Left lobe of liver (tissue), 2 donors: ENCODE results near the gene ME1. TPM values are rescaled to one million over a fixed set of nuclear protein-coding genes. Genes with fewer than 3 reads are reported as not detected.
"Not testable (repeated sequence)": the region's sequence is repeated elsewhere in the genome, so short reads cannot be mapped to it uniquely, and the experiment has no call there.

Experiments
- ATAC-seq: fragments of 200-7000 bp; cut with Tn5 transposase; one replicate; pipeline ENCODE4 v1.9.1; 2020; ENCODE audit warnings: mild to moderate bottlenecking, moderate library complexity
- DNase-seq: peaks from one replicate; pipeline ENCODE4 v3.0.0-alpha.2; 2020; ENCODE audit warnings: low spot score
- total RNA-seq: library from RNA; stranded (reverse); gene quantifications from one replicate; pipeline ENCODE4 v1.2.1, GENCODE V29; 2021
- donor health status: DM: no; HTN: no; CAD: no; lungs with moderate emphysema.
- donor health status: DM: no; HTN: yes; CAD: no.

ME1 gene
- total RNA-seq, 1 donor from 2014 or later, result 13.7 TPM

DNA sequence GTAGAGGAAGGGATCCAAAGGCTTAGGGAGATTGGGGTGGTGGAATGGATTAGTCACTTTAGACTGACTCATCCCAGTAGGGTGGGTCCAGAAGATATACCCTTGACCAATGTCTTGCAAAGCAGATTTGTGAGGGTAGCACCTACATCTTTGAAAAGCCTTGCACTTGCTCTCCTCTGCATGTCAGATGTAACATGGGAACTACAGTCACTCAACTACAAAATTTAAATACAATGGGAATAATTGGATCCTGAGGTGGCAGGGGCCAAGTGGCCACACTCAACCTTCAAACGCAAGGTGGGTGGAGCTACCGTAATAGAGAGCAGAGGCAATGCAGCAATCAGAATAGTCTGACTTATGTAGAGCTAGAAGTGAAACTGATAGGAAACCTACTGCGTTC, 71.2 kb downstream of the ME1 start:
- DNase-seq (no peak), ATAC-seq (no peak)

DNA sequence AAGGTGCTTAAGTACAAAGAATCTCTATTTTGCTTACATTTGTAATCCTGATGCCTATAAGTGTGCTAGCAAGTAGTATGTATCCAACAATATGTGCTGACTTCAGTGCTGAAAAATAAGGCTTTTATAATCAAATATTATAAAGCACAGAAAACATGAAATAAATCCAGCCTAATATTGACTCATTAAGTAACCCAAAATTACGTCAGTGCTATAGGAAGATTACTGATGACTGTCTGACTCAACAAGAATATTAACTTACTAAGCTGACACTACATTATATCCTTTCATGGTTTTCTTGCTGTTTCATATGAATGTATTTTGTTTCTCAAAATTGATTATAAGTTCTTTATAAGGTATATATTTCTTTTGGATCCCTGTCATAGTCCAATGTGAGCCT, 76.1 kb downstream of the ME1 start:
- no peak for DNase-seq
- ATAC-seq, result no peak

DNA sequence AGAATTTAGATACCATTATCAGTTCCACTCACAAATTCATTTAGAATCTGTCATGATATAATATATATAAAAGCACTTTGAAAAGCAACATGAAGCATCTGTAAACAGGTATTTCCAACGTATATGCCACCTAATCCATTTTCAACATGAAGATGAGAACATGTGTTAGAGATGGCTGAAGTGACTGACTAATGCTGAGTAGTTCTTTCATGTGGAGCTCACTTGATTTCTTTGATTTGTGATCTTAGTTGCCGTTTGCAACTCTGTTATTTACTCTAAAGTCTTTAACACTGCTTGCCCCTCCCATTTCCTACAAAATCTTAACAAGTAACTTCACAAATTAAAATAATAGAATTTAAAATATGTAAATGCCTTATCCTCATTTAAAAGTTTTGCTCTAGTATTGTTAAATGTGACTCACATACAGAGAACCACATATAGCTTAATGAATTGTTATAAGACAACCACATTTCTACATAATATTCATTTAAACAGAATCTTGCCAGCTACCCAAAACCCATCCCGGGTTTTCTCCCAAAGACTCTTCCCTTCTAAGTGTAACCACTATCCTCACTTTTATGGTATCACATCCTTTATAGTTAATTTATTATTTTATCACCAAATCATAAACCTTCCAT, 78.3 kb downstream of the ME1 start:
- DNase-seq, result no peak
- no peak for ATAC-seq

DNA sequence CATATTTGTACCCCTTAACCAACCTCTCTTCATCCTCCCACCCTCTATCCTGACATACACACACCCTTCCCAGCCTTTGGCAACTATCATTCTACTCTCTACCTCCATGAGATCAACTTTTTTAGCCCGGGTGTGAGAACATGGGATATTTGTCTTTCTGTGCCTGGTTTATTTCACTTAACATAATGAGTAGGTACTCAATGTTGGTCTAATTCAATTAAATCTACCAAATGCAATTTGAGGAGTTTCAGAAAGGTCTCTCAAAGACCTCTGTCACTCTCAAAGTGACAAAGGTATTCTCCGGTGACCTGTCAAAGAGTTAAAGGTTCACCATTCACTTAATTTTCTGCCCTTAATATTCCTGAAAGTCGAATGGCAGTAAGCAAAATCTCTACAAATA, 87.7 kb downstream of the ME1 start:
- no peak for ATAC-seq

DNA sequence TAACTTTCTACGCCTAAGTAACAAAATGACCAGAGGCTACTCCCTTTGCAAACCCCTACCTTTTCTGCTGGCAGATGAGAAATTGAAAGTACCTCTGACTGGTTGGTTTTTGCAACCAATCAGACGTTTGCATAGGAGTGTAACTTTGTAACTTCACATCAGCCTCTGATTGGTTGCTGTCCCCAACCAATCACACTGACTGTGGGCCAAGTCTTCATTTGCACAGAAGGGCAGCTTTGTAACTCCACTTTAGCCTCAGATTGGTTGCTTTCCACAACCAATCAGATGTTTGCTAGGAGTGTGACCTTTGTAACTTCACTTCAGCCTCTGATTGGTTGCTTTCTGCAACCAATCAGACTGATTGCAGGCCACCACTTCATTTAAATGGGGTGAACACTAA, 89.1 kb downstream of the ME1 start:
- ATAC-seq, result no peak

More for the DNA sequence above, 87.7 kb downstream of the ME1 start:
- DNase-seq, result no peak

DNA sequence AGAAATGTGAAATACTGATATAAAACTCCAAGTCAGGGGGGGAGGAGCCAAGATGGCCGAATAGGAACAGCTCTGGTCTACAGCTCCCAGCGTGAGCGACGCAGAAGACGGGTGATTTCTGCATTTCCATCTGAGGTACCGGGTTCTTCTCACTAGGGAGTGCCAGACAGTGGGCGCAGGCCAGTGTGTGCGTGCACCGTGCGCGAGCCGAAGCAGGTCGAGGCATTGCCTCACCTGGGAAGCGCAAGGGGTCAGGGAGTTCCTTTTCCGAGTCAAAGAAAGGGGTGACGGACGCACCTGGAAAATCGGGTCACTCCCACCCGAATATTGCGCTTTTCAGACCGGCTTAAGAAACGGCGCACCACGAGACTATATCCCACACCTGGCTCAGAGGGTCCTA, 96.9 kb downstream of the ME1 start:
- not testable (repeated sequence) for ATAC-seq, DNase-seq

More for the DNA sequence above, 89.1 kb downstream of the ME1 start:
- DNase-seq, result no peak

DNA sequence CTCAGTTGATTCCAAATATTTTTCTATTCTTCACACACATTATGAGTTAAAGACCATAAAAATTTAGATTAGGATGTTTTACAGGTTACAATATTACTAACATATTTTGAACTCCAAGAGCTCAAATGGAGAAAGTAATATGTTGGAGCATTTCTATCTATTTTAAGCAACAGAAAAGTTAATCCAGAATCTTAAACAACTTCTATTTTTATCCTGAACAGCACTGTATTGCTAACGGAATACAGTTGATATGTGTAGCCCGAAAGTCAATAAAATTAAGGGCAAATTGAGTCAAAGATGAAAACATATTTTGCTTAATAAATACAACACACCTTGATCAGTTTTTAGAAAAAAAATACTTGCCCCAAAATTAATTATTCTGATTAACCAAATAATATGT, 97.4 kb downstream of the ME1 start:
- ATAC-seq (no peak), DNase-seq (no peak)

DNA sequence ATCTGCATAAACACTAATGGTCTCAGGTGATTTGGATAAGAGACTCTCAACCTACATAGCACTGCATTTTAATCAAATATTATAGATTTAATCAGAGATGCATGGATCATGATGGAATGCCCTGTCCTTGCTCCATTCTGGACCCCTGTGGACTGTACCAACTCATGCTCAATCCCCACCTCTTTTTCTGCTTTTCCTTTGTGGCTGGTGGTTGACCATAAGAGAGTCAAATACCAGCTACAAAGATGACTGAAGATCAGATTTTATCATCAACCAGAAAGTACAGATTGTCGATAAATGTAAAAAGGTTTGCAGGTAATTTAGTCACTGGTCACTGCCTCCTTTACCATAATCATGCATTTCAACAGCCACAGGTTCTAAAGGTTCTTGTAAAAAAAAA, 116.2 kb downstream of the ME1 start:
- no peak for ATAC-seq
- DNase-seq, result no peak

DNA sequence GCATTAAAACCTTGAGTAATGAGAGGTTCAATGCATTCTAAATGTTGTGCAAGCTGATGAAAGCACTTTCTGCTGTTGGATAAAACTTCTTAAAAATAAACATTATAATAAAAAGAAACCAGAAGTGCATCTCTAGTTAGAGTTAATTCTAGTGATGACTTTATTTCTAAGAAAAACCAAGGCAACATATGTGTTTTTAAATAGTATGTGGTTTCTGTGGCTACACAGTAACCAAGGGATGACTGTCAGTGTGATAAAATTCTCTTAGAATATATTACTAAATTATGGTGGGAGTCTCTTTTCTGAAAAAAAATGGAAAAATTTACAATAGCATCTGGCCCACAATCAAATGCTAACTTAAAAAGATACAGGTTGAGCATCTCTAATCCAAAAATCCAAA, 117.0 kb downstream of the ME1 start:
- DNase-seq (no peak), ATAC-seq (no peak)

DNA sequence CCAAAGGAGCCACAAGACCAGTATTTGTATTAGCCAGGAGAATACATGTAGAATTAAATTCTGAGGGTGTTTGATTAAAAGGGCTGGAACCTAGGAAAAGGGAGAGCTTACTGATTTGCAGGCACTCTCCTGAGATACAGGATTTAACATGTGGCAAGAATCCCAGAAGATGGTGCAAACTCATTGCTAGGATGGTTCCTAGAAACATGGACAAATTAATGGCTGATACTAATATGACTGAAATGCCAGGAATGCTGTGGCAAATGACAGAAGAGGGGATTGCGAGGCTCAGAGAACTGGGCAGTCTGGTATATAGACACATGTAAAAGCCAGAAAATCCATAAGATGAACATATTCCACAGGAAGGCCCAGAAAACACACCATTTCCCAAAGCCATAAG, 119.6 kb downstream of the ME1 start:
- no peak for DNase-seq

DNA sequence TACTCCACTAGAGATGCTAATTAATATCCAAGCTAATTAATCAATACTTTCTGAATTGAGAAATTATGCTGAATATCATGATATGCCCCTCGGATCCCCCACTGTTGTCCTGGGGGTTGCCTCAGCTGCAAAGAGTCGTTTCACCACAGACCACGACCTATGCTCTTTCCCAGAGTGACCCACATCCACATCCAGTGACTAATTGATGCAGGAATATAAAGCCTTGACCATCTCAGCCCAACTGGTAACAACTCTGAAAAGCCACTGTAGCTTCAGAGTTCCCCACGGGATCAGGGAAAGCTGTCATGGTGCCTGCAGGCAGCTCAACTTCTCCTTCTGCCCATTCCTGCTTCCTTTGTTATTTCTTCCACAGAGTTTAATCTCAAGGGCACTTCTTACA, 120.8 kb downstream of the ME1 start:
- no peak for DNase-seq
- no peak for ATAC-seq

More for the DNA sequence above, 119.6 kb downstream of the ME1 start:
- no peak for ATAC-seq

DNA sequence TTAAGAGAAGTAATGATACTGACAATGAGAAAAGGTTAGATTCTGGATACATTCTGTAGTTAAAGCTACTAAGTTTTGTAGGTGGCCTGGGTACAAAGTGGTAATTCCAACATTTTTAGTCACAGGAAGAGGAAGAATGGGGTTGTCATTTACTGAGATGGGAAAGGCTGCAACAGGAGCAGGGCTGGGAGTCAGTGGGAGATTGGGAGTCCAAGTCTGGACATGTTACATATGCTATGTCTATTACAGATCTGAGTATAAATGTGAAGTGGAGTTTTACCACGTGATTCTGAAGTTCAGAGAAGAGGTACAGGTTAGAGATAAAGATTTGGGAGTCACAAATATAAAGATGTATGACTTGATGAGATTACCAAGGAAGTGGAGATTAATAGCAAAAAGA, 121.5 kb downstream of the ME1 start:
- no peak for DNase-seq
- ATAC-seq, result no peak

DNA sequence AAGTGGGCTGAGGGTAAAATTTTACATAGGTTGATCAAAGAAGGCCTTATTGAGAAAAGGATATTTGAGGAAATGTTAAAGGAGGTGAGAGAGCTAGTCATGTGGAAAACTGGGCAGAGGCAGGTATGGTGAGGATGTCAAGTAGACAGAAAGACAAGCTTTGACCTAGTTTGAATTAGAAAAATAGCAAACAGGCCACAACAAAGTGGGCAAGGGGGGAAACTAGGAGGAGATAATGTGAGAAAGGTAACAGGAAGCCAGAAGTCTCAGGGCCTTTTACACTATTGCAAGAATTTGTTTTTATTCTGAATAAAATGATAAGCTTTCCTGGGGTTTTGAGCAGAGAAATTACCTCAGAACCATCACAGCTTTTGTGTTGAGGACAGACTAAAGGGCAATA, 122.0 kb downstream of the ME1 start:
- DNase-seq, result no peak
- no peak for ATAC-seq

DNA sequence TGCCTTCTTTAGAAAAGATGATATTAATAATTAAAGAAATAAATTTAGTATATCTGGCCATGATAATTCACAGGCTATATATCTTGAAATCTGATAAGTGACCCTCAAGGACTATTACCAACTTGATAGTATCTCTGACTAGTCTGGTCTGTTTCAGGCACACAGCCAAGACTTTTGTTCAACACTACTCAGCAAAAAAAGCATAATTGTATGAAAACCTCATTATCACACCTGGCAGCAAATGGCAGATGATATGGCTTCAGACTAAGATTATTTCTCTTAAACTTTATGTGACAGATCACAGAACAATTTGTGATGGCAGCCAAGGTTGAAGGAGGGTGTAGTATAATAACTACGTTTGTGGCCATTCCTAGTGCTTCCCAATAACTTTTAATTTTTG, 123.0 kb downstream of the ME1 start:
- ATAC-seq, result no peak
- DNase-seq, result no peak

DNA sequence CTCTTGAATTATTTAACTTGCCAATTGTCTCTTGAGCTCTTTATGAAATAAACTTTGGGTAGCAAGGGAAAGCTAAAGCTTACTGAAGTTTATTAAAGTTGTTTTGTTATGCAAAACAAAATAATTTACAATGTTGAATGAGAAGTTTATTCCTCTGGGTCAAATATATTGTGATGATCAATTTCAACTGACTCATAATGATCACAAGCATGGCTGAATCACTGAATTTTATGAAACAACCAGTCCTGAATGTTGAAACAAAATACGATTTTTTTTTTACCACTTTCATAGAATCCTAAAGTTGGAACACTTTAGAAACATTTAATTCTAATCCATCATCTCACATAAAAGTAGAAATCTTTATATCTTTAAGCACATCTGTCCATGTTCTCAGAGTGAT, 127.4 kb downstream of the ME1 start:
- no peak for DNase-seq
- ATAC-seq, result no peak

DNA sequence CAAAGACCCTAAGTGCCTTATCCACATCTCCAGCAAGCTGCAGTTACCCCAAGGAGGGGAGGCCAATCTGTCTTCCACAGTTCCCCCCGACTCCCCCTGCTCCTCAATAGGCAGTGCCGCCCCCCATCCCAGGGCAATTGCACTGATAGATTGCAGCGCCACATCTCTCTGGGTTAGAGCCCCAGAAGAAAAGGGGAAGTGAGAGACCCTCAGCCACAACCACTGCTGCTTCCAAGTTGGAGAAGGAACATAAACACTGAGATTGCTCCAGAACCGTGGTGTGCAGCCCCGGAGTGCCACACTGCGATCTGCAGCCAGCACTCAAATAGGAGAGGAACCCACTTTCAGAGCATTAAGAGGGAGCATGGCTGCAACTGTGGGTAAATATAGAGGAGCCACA, 136.2 kb downstream of the ME1 start:
- DNase-seq (no peak), ATAC-seq (no peak)

DNA sequence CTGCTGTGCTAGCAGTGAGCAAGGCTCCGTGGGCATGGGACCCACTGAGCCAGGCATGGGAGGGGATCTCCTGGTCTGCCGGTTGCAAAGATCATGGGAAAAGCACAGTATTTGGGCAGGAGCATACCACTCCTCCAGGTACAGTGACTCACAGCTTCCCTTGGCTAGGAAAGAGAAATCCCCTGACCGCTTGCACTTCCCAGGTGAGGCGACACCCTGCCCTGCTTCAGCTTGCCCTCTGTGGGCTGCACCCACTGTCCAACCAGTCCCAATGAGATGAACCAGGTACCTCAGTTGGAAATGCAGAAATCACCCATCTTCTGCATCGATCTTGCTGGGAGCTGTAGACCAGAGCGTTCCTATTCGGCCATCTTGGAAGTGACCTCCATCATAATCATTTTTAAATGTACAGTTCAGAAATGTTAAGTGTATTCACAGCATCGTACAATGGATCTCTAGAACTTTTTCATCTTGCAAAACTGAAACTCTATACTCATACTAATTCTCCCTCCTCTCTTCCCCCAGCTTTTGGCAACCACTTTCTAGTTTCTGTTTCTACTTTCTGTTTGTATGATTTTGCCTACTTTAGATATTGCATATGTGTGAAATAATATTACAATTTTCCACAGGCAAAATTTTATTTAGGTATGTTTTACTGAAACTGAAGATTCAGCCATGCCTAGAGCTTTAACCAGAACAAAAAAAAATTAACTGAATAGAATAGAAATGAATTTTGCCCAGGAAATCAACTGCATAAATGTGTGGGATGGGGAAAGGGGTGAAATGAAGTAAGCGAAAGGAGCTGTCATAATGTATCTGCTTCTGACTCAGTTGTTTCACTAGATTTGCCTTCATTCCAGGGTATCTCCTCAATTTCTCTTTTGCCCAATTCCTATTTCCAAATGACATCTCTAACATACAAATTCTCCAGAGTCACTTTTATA, 137.7 kb downstream of the ME1 start:
- ATAC-seq (no peak), DNase-seq (no peak)

DNA sequence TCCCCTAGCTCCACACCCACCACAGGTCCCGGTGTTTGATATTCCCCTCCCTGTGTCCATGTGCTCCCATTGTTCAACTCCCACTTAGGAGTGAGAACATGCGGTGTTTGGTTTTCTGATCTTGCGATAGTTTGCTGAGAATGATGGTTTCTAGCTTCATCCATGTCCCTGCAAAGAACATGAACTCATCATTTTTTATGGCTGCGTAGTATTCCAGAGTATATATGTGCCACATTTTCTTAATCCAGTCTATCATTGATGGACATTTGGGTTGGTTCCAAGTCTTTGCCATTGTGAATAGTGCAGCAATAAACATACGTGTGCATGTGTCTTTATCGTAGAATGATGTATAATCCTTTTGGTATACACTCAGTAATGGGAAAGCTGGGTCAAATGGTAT, 143.6 kb downstream of the ME1 start:
- not testable (repeated sequence) for DNase-seq, ATAC-seq

DNA sequence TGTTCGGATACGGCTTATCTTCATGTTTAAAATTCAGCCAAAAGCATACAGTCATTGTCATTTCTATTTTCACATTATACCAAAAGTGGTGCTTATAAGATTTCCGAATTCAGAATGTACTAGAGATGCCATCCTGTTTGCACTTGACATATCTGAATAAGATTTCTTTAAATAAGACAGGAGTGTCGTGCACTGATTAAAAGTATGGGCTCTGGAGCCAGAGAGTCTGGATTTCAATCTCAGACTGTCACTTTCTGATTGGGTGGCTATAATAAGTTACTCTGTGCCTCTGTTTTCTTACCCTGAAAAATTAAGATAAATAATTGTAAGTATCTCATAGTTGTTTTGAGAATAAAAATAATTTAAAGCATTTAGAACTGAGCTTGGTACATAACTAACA, 144.9 kb downstream of the ME1 start:
- DNase-seq (no peak), ATAC-seq (no peak)

DNA sequence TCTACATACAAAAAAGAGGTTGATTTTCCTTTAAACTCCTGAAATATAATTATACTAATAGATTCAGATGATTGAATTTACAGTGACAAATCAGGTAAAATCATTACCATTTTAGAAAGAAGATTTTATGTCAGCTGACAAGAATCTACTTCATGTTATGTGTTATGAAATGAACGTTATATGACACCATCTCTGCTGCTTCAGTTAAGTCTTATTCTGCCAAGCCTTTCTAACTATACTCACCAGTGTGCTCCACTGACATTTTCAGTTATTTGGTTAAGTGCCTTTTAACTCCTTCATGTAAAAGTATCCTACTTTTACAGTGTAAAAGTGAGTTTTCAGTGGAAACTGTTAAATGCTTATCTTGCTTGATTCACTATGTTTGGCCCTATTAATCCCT, 157.3 kb downstream of the ME1 start:
- no peak for ATAC-seq
- DNase-seq, result no peak

DNA sequence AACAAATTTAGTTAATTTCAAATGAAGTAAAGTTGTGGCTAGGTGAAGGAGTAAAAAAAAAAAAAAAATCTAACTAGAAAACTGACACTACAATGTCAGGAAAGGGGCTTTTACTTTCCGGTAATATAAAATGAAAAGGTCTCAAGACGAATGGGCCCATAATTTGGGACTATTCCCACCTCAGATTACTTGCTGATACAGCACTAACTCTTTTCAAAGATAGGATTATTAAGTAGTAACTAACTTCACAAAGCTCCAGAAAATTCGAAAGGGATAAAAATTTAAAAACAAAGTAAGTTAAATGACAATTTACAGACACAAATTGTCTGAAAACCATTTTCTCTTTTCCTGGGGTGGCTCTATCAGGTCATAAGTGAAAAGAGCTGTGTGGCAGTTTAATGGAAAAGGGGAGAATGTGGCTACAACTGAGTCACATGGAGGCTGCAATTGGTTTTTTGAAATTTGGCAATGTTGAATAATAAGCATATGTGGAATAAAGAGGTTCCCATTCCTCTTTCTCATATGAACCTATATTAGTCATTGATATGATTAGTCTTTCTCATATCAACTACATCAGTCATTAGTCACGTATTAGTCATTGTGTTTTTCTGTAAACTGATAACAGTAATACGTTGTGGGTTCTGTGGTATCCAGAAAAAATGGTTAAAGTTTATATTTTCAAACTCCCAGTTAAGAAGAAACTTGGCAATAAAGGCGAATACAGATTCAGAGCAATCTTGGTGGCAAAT, 159.7 kb downstream of the ME1 start:
- ATAC-seq, result no peak
- DNase-seq, result no peak

DNA sequence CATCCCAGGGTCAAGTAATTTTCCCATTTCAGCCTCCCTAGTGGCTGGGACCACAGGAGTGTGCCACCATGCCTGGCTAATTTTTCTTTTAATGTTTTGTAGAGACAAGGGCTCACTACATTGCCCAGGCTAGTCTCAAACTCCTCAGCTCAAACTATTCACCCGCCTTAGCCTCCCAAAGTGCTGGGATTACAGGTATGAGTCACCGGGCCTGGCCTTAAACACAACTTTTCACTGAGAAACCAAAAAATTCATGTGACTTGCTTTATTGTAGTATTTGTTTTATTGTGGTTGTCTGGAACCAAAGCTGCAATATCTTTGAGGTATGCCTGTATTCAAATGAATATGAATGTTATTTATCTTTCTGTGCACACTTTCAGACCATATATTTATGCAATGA, 165.5 kb downstream of the ME1 start:
- DNase-seq (no peak), ATAC-seq (no peak)
